ENCODE data around the gene MSTO1. TPM values are rescaled to one million over a fixed set of nuclear protein-coding genes. Genes with fewer than 3 reads are reported as not detected.
"Not testable (repeated sequence)": the region's sequence is repeated elsewhere in the genome, so short reads cannot be mapped to it uniquely, and the experiment has no call there.

Gene MSTO1
- polyA plus RNA-seq, 1 donor from 2014 or later, result 53.8 TPM

DNA sequence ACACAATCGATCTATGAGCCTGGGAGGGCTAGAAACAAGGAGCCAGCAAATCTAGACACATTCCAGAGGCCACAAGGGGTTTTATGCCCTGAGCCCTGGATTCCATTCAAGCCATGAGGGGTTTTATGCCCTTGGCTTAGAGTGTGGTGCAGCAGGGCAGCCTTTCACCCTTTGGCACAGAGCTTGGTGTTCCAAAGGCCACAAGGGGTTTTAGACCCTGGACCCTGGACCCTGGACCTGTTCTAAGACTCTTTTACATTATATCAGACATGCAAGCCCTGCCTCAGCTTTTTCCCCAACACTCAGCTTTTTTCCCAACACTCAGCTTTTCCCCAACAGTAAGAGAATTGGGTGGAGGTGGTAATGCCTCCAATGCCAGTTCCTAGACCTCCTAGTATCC is 13.3 kb downstream of the MSTO1 start (continued):
- no peak for TF ChIP-seq EP300 (conservative IDR thresholded peaks at IDR 0.05; ENCODE audit: poor library complexity, severe bottlenecking)

DNA sequence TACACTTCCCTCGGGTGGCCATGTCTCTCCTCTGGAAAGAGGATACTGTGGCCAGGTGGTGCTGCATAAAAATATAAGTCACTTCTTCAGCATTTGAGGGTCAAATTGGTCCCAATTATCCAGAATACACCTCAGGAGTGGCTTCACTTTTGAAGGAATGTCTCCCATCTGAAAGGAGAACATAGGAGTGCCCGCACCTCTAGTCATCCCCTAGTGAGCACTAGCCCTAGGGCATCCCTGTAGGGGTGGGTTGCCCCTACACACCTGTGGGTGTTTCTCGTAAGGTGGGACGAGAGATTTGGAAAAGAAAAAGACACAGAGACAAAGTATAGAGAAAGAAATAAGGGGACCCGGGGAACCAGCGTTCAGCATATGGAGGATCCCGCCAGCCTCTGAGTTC is 16.4 kb downstream of the MSTO1 start:
- not testable (repeated sequence) for H3K4me2 ChIP-seq (ENCODE audit: low read length); H3K27me3 ChIP-seq (ENCODE audit: insufficient read depth, low read depth, low read length); H3K36me3 ChIP-seq (ENCODE audit: insufficient read depth, low read length); H4K20me1 ChIP-seq (ENCODE audit: insufficient read depth); H3K4me3 ChIP-seq (ENCODE audit: low read length); H2AFZ ChIP-seq (ENCODE audit: low read depth, low read length); H3F3A ChIP-seq (ENCODE audit: insufficient read depth, low read length, poor library complexity, severe bottlenecking); H3K9me3 ChIP-seq (ENCODE audit: low read length); H3K27ac ChIP-seq (ENCODE audit: low read length); H3K9ac ChIP-seq (ENCODE audit: low read length); H3K79me2 ChIP-seq (replicated peaks; ENCODE audit: insufficient read depth, low read length); H3K9me2 ChIP-seq (ENCODE audit: insufficient read depth, low read length)

GRCh38 chr1:155636397-155637153 is 26.6 kb downstream of the MSTO1 start:
- H3K4me3 ChIP-seq (ENCODE audit: low read length), result no peak overlapping the region
- H3K27me3 ChIP-seq (ENCODE audit: insufficient read depth, low read depth, low read length), result no peaks in the 10 kb centered on the region
- no peaks in the 10 kb centered on the region for H3K9me2 ChIP-seq (ENCODE audit: insufficient read depth, low read length)
- no peaks in the 10 kb centered on the region for H3K79me2 ChIP-seq (replicated peaks; ENCODE audit: insufficient read depth, low read length)
- no peak overlapping the region for H3K27ac ChIP-seq (ENCODE audit: low read length)
- no peaks in the 10 kb centered on the region for H3F3A ChIP-seq (ENCODE audit: insufficient read depth, low read length, poor library complexity, severe bottlenecking)
- no peak overlapping the region for H3K9ac ChIP-seq (ENCODE audit: low read length)
- TF ChIP-seq, protein P1, sequence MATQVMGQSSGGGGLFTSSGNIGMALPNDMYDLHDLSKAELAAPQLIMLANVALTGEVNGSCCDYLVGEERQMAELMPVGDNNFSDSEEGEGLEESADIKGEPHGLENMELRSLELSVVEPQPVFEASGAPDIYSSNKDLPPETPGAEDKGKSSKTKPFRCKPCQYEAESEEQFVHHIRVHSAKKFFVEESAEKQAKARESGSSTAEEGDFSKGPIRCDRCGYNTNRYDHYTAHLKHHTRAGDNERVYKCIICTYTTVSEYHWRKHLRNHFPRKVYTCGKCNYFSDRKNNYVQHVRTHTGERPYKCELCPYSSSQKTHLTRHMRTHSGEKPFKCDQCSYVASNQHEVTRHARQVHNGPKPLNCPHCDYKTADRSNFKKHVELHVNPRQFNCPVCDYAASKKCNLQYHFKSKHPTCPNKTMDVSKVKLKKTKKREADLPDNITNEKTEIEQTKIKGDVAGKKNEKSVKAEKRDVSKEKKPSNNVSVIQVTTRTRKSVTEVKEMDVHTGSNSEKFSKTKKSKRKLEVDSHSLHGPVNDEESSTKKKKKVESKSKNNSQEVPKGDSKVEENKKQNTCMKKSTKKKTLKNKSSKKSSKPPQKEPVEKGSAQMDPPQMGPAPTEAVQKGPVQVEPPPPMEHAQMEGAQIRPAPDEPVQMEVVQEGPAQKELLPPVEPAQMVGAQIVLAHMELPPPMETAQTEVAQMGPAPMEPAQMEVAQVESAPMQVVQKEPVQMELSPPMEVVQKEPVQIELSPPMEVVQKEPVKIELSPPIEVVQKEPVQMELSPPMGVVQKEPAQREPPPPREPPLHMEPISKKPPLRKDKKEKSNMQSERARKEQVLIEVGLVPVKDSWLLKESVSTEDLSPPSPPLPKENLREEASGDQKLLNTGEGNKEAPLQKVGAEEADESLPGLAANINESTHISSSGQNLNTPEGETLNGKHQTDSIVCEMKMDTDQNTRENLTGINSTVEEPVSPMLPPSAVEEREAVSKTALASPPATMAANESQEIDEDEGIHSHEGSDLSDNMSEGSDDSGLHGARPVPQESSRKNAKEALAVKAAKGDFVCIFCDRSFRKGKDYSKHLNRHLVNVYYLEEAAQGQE (IDR thresholded peaks at IDR 0.05; ENCODE audit: borderline replicate concordance), result no peak
- TF ChIP-seq RAD21 (conservative IDR thresholded peaks at IDR 0.05), result no peak
- TF ChIP-seq SMC3 (conservative IDR thresholded peaks at IDR 0.05; ENCODE audit: poor library complexity), result no peak
- no peak for TF ChIP-seq CTCF (IDR thresholded peaks at IDR 0.05; ENCODE audit: poor library complexity, severe bottlenecking)
- TF ChIP-seq MXI1 (conservative IDR thresholded peaks at IDR 0.05; ENCODE audit: poor library complexity, severe bottlenecking), result no peak
- TF ChIP-seq TAF1 (IDR thresholded peaks at IDR 0.05; ENCODE audit: low read depth), result no peak
- no peak for TF ChIP-seq POLR2AphosphoS5 (IDR thresholded peaks at IDR 0.05)
- no peak for TF ChIP-seq EZH2 (IDR thresholded peaks at IDR 0.05; ENCODE audit: borderline replicate concordance, insufficient read depth, low read length, poor library complexity, severe bottlenecking)
- no peak for TF ChIP-seq EP300 (conservative IDR thresholded peaks at IDR 0.05; ENCODE audit: poor library complexity, severe bottlenecking)
- H2AFZ ChIP-seq (ENCODE audit: low read depth, low read length), result no peak overlapping the region
- no peaks in the 10 kb centered on the region for H3K36me3 ChIP-seq (ENCODE audit: insufficient read depth, low read length)
- H3K4me2 ChIP-seq (ENCODE audit: low read length), result no peak overlapping the region
- no peaks in the 10 kb centered on the region for H3K9me3 ChIP-seq (ENCODE audit: low read length)
- H4K20me1 ChIP-seq (ENCODE audit: insufficient read depth), result no peaks in the 10 kb centered on the region
